ENCODE data around the gene ARHGEF9.

Gene ARHGEF9

GRCh38 chrX:63744850-63745394, 40.1 kb downstream of the ARHGEF9 start:
- TF ChIP-seq, protein P1, sequence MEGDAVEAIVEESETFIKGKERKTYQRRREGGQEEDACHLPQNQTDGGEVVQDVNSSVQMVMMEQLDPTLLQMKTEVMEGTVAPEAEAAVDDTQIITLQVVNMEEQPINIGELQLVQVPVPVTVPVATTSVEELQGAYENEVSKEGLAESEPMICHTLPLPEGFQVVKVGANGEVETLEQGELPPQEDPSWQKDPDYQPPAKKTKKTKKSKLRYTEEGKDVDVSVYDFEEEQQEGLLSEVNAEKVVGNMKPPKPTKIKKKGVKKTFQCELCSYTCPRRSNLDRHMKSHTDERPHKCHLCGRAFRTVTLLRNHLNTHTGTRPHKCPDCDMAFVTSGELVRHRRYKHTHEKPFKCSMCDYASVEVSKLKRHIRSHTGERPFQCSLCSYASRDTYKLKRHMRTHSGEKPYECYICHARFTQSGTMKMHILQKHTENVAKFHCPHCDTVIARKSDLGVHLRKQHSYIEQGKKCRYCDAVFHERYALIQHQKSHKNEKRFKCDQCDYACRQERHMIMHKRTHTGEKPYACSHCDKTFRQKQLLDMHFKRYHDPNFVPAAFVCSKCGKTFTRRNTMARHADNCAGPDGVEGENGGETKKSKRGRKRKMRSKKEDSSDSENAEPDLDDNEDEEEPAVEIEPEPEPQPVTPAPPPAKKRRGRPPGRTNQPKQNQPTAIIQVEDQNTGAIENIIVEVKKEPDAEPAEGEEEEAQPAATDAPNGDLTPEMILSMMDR (IDR thresholded peaks at IDR 0.05): no peak

GRCh38 chrX:63743596-63743995, 41.4 kb downstream of the ARHGEF9 start:
- TF ChIP-seq, protein P1 (IDR thresholded peaks at IDR 0.05): no peak

- TF ChIP-seq, protein P1 (IDR thresholded peaks at IDR 0.05): no peak
Observed at GRCh38 chrX:63740382-63740781, 44.6 kb downstream of the ARHGEF9 start.

DNA sequence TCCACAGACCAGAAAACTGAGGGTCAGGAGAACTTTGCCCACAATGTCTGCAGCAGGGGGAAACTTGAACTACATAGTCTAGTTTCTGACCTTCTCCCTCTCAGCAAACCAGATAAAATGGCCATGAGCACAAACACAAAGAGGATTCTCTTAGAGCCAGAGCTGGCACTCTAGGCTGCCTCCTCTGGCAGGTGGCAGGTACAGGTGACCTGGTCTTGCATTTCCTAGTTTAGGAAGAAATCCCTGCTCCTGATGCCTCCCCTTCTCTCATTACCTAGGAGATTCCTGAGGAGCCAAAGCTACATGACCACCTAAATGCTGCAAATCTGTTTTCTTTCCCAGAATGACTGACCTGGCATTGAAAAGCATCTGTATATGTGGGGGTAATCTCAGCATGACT, 45.1 kb downstream of the ARHGEF9 start:
- TF ChIP-seq, protein P1 (IDR thresholded peaks at IDR 0.05): no peak

DNA sequence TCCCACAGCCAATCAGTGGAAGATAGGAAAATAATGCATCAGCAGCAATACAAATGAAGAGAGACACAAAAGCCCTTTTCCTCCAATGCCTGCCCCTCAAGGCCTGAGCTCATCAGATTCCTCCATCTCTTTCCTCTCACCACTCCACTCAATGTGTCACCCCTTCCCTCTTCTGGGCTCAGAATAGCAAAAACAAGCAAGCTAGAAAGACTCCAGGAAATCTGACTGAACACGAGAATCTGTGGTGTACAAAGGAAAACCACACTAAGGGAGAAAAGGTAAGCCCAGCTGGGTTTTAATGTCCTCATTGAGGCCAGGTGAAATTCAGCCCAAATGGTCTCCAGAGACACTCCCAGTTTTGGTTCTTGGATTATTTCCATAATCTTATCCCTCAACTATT, 46.3 kb downstream of the ARHGEF9 start:
- TF ChIP-seq, protein P1 (IDR thresholded peaks at IDR 0.05): no peak

- TF ChIP-seq, protein P1 (IDR thresholded peaks at IDR 0.05): no peak
Observed at GRCh38 chrX:63737131-63737921, 47.7 kb downstream of the ARHGEF9 start.

GRCh38 chrX:63735882-63736281, 49.1 kb downstream of the ARHGEF9 start:
- TF ChIP-seq, protein P1 (IDR thresholded peaks at IDR 0.05): no peak
